Activated CD8-positive, alpha-beta T cell treated with anti-CD3 and anti-CD28 coated beads for 36 hours (primary cell): Measurements from ENCODE around the gene TXNL4A. TPM values are rescaled to one million over a fixed set of nuclear protein-coding genes. Genes with fewer than 3 reads are reported as not detected.

Source experiments
- ATAC-seq: fragments of 200-7000 bp; cut with Tn5 transposase; one replicate; pipeline ENCODE4 v1.10.0; 2021; ENCODE audit warnings: mild to moderate bottlenecking, moderate library complexity
- CTCF ChIA-PET: fragments of 350-600 bp; sonication (Branson Sonifier 250); formaldehyde crosslinking; loops from one replicate; lab custom pipeline; 2021; ENCODE audit warnings: antibody characterized with exemption; lab: Charles Lee
- POLR2A ChIA-PET: fragments of 350-600 bp; sonication (Branson Sonifier 250); formaldehyde crosslinking; loops from one replicate; lab custom pipeline; 2021; ENCODE audit warnings: antibody characterized with exemption; lab: Charles Lee
- DNase-seq: peaks from one replicate; pipeline ENCODE4 v3.0.0-alpha.2; 2020
- H3K27ac Mint-ChIP-seq: one replicate; pipeline ENCODE4 v1.8.0; 2021; ENCODE audit warnings: mild to moderate bottlenecking, mixed read lengths
- H3K27me3 Mint-ChIP-seq: one replicate; pipeline ENCODE4 v1.8.0; 2021; ENCODE audit warnings: mixed read lengths
- H3K36me3 Mint-ChIP-seq: one replicate; pipeline ENCODE4 v1.8.0; 2021; ENCODE audit warnings: low read depth, mixed read lengths
- H3K4me1 Mint-ChIP-seq: one replicate; pipeline ENCODE4 v1.8.0; 2021; ENCODE audit warnings: low read depth, mixed read lengths
- H3K4me3 Mint-ChIP-seq: one replicate; pipeline ENCODE4 v1.8.0; 2021; ENCODE audit warnings: mild to moderate bottlenecking, moderate library complexity, mixed read lengths
- H3K9me3 Mint-ChIP-seq: one replicate; pipeline ENCODE4 v1.8.0; 2021; ENCODE audit warnings: mixed read lengths
- CTCF ChIP-seq: fragments of 200-600 bp; IDR thresholded peaks from one replicate; pipeline ENCODE4 v1.8.0; 2022; ENCODE audit warnings: antibody characterized with exemption, mild to moderate bottlenecking
- intact Hi-C: fragments of 100-400 bp; cut with micrococcal nuclease; formaldehyde crosslinking; loops from one replicate; pipeline ENCODE4 v1.10.0; 2022
- total RNA-seq, 2 experiments: library from RNA; stranded (reverse); gene quantifications; one replicate each; pipeline ENCODE4 v1.2.3, GENCODE V29; 2021

The TXNL4A gene
- total RNA-seq, 2 experiments from 2014 or later = 172 to 189 TPM

- intact Hi-C loops = loop anchor here (10.0 kb wide), 1 partner anchor 262 kb away; no protein-coding TSS in a partner anchor
- no peaks in the 10 kb centered on the region for H3K9me3 Mint-ChIP-seq
- TF ChIP-seq CTCF = no peak
- H3K4me1 Mint-ChIP-seq = peaks cover 55% of the 10 kb centered on the region
- H3K36me3 Mint-ChIP-seq = peaks cover 19% of the 10 kb centered on the region
- ChIA-PET CTCF (no interaction called here), POLR2A (interaction anchor here (0.6 kb wide), 1 partner anchor 100 kb away, joined by 4 read pairs; no protein-coding TSS in a partner anchor)
- H3K27ac Mint-ChIP-seq = no peak overlapping the region
- ATAC-seq (no peak), DNase-seq (no peak)
- H3K27me3 Mint-ChIP-seq = no peaks in the 10 kb centered on the region
- H3K4me3 Mint-ChIP-seq = no peak overlapping the region
These were observed 41.2 kb downstream of the TXNL4A start for GRCh38 chr18:79947054-79947755.

GRCh38 chr18:79945118-79946042 lies 43.0 kb downstream of the TXNL4A start:
- H3K4me1 Mint-ChIP-seq = peaks cover 54% of the 10 kb centered on the region
- no peak for TF ChIP-seq CTCF
- ATAC-seq (no peak), DNase-seq (no peak)
- intact Hi-C loops = loop anchor here (10.0 kb wide), 1 partner anchor 261 kb away; no protein-coding TSS in a partner anchor
- no peak overlapping the region for H3K27ac Mint-ChIP-seq
- peaks cover 25% of the 10 kb centered on the region for H3K36me3 Mint-ChIP-seq
- H3K9me3 Mint-ChIP-seq = no peaks in the 10 kb centered on the region
- no peaks in the 10 kb centered on the region for H3K27me3 Mint-ChIP-seq
- POLR2A ChIA-PET = interaction anchor here (0.6 to 1.6 kb wide), 3 partner anchors 9 to 278 kb away, joined by 3 to 6 read pairs (median 4); partner anchors contain the start of gene HSBP1L1
- no peak overlapping the region for H3K4me3 Mint-ChIP-seq
- CTCF ChIA-PET = no interaction called here

GRCh38 chr18:79944746-79945117 lies 43.6 kb downstream of the TXNL4A start:
- ChIA-PET POLR2A (interaction anchor here (1.6 kb wide), 1 partner anchor 10 kb away, joined by 6 read pairs; no protein-coding TSS in a partner anchor), CTCF (interaction anchor here (0.8 kb wide), 1 partner anchor 19 kb away, joined by 3 read pairs; no protein-coding TSS in a partner anchor)
- H3K27me3 Mint-ChIP-seq = no peaks in the 10 kb centered on the region
- H3K27ac Mint-ChIP-seq = peak overlapping the region; percentile 7
- H3K4me3 Mint-ChIP-seq = peak overlapping the region; percentile 13
- peak; percentile 25 for ATAC-seq
- peaks cover 28% of the 10 kb centered on the region for H3K36me3 Mint-ChIP-seq
- H3K4me1 Mint-ChIP-seq = peaks cover 48% of the 10 kb centered on the region
- DNase-seq = peak; percentile 39
- no peak for TF ChIP-seq CTCF
- H3K9me3 Mint-ChIP-seq = no peaks in the 10 kb centered on the region
- intact Hi-C loops = loop anchor here (10.0 kb wide), 1 partner anchor 260 kb away; no protein-coding TSS in a partner anchor

- Mint-ChIP-seq H3K4me3 (peak overlapping the region; percentile 13), H3K4me1 (peaks cover 44% of the 10 kb centered on the region), H3K36me3 (peaks cover 29% of the 10 kb centered on the region), H3K27ac (peak overlapping the region; percentile 7), H3K9me3 (no peaks in the 10 kb centered on the region), H3K27me3 (no peaks in the 10 kb centered on the region)
- CTCF ChIA-PET = interaction anchor here (0.8 kb wide), 1 partner anchor 19 kb away, joined by 3 read pairs; no protein-coding TSS in a partner anchor
- intact Hi-C loops = loop anchor here (10.0 kb wide), 1 partner anchor 259 kb away; no protein-coding TSS in a partner anchor
- peak; percentile 87 for ATAC-seq
- TF ChIP-seq CTCF = no peak
- peak; percentile 71 for DNase-seq
- POLR2A ChIA-PET = interaction anchor here (1.6 kb wide), 1 partner anchor 10 kb away, joined by 6 read pairs; no protein-coding TSS in a partner anchor
These were observed 44.1 kb downstream of the TXNL4A start for GRCh38 chr18:79944126-79944731.
